ENCODE measurements around the gene NAP1L1.

DNA sequence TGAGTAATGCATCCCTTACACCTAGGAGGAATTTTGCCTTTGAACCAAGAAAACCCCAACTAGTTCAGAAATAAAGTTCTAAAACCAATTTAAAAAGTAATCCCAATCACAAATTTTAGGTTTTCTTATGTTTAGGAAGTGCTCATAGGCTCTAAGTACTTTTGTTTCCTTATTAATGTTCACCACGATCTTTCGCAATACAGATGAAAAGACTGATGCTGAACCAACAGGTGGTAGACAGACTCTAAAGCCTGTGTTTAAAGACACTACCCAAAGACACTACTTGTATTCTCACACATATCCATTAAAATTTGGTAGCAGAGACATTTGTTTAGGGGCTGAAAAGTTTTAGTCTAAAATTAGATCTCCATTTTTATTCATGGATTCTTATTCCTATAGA, 42.3 kb downstream of the NAP1L1 start:
- TF ChIP-seq, protein P1, sequence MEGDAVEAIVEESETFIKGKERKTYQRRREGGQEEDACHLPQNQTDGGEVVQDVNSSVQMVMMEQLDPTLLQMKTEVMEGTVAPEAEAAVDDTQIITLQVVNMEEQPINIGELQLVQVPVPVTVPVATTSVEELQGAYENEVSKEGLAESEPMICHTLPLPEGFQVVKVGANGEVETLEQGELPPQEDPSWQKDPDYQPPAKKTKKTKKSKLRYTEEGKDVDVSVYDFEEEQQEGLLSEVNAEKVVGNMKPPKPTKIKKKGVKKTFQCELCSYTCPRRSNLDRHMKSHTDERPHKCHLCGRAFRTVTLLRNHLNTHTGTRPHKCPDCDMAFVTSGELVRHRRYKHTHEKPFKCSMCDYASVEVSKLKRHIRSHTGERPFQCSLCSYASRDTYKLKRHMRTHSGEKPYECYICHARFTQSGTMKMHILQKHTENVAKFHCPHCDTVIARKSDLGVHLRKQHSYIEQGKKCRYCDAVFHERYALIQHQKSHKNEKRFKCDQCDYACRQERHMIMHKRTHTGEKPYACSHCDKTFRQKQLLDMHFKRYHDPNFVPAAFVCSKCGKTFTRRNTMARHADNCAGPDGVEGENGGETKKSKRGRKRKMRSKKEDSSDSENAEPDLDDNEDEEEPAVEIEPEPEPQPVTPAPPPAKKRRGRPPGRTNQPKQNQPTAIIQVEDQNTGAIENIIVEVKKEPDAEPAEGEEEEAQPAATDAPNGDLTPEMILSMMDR (IDR thresholded peaks at IDR 0.05): no peak
- TF ChIP-seq, protein P2, sequence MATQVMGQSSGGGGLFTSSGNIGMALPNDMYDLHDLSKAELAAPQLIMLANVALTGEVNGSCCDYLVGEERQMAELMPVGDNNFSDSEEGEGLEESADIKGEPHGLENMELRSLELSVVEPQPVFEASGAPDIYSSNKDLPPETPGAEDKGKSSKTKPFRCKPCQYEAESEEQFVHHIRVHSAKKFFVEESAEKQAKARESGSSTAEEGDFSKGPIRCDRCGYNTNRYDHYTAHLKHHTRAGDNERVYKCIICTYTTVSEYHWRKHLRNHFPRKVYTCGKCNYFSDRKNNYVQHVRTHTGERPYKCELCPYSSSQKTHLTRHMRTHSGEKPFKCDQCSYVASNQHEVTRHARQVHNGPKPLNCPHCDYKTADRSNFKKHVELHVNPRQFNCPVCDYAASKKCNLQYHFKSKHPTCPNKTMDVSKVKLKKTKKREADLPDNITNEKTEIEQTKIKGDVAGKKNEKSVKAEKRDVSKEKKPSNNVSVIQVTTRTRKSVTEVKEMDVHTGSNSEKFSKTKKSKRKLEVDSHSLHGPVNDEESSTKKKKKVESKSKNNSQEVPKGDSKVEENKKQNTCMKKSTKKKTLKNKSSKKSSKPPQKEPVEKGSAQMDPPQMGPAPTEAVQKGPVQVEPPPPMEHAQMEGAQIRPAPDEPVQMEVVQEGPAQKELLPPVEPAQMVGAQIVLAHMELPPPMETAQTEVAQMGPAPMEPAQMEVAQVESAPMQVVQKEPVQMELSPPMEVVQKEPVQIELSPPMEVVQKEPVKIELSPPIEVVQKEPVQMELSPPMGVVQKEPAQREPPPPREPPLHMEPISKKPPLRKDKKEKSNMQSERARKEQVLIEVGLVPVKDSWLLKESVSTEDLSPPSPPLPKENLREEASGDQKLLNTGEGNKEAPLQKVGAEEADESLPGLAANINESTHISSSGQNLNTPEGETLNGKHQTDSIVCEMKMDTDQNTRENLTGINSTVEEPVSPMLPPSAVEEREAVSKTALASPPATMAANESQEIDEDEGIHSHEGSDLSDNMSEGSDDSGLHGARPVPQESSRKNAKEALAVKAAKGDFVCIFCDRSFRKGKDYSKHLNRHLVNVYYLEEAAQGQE (IDR thresholded peaks at IDR 0.05; ENCODE audit: insufficient read depth in 1 of 2, low read depth in 2 of 2, low read length in 1 of 2): no peak
- no peak; the same call in 1 of the 2 replicates for TF ChIP-seq POLR2AphosphoS5 (IDR thresholded peaks at IDR 0.05; ENCODE audit: low read depth, low read length)
- no peak for TF ChIP-seq SIN3A (IDR thresholded peaks at IDR 0.05; ENCODE audit: borderline replicate concordance, insufficient read depth, low read depth, low read length)
- no peak for TF ChIP-seq TCF7L2 (IDR thresholded peaks at IDR 0.05; ENCODE audit: low read depth, low read length)

Data from Panc1 (cell line).